Uterus (tissue), 2 donors: ENCODE results near the gene PTGDS.

ENCODE experiments used
- POLR2A ChIP-seq, 2 donors: fragments of 450-650 bp; IDR thresholded peaks; one replicate each; pipeline ENCODE4 v1.6.1; 2016; ENCODE audit warnings: antibody characterized with exemption in 2 of 2, mild to moderate bottlenecking in 1 of 2, moderate library complexity in 1 of 2
- TF ChIP-seq, protein P1 (sequence below), 4 experiments: fragments of 200-600 bp in 2 of 4; fragments of 450-650 bp in 2 of 4; sonication (generic) in 2 of 4; IDR thresholded peaks; one replicate each; pipeline ENCODE4 v1.5.1; 2016 to 2019; ENCODE audit warnings: antibody characterized with exemption in 4 of 4, mild to moderate bottlenecking in 2 of 4, moderate library complexity in 1 of 4

DNA sequence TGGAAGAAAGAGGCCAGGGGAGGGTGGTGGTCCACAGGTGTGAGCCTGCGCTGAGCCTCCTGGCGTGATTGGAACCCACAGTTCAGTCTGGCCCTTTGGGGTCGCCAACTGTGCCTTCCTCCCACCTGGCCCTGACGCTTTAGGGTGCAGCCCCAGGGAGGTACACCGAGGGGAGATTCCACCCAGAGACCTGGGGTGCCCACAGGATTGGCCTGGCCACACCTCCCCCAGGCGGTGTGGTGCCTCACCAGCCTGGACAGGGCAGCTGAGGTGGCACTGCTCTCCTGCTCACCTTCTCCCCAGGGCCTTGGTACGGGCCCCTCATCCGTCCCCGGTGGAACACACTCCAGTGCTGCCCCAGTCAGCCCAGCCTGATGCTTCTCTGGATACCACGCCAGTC, 20.1 kb downstream of the PTGDS start:
- TF ChIP-seq, protein P1, sequence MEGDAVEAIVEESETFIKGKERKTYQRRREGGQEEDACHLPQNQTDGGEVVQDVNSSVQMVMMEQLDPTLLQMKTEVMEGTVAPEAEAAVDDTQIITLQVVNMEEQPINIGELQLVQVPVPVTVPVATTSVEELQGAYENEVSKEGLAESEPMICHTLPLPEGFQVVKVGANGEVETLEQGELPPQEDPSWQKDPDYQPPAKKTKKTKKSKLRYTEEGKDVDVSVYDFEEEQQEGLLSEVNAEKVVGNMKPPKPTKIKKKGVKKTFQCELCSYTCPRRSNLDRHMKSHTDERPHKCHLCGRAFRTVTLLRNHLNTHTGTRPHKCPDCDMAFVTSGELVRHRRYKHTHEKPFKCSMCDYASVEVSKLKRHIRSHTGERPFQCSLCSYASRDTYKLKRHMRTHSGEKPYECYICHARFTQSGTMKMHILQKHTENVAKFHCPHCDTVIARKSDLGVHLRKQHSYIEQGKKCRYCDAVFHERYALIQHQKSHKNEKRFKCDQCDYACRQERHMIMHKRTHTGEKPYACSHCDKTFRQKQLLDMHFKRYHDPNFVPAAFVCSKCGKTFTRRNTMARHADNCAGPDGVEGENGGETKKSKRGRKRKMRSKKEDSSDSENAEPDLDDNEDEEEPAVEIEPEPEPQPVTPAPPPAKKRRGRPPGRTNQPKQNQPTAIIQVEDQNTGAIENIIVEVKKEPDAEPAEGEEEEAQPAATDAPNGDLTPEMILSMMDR (IDR thresholded peaks at IDR 0.05), result no peak
- TF ChIP-seq POLR2A (IDR thresholded peaks at IDR 0.05), result no peak
